ENCODE results near the gene MCM8. TPM values are rescaled to one million over a fixed set of nuclear protein-coding genes. Genes with fewer than 3 reads are reported as not detected.

The MCM8 gene
- 1 to 10 TPM; 6.1 to 8.9 (median 6.4) TPM for total RNA-seq
- 1 to 10 TPM; 2.0 to 2.7 TPM for polyA plus RNA-seq
- long read RNA-seq, donor 1, partial matches to known transcripts, result 1 of 1 reads
- long read RNA-seq, donor 1, other reads (novel, unspliced or antisense), result 0 of 1 reads
- long read RNA-seq, donor 2, full-length matches to known transcripts, result 1 of 4 reads
- long read RNA-seq, donor 2, partial matches to known transcripts, result 2 of 4 reads
- long read RNA-seq, donor 2, other reads (novel, unspliced or antisense), result 1 of 4 reads
- long read RNA-seq, donor 3, full-length matches to known transcripts, result 1 of 3 reads
- long read RNA-seq, donor 3, partial matches to known transcripts, result 0 of 3 reads
- long read RNA-seq, donor 3, other reads (novel, unspliced or antisense), result 2 of 3 reads

GRCh38 chr20:5950271-5951031, at the start of gene MCM8, which contains the start of gene TRMT6:
MCM8 (plus strand) TSS chr20:5950652; CDS start chr20:5952016, 1,364 bp downstream.
TRMT6 (minus strand) TSS chr20:5950533; CDS start chr20:5950405, 128 bp downstream.
- intact Hi-C loops (cut with DNase I), result loop anchor here in 6 of 10 donors (2.0 to 10.0 kb wide), 6 partner anchors 122 to 396 kb away; no protein-coding TSS in a partner anchor
- Histone ChIP-seq H3K27me3 (no peaks in the 10 kb centered on the region), H3K27ac (peak within 1 kb of the TSS in 9 of 10 donors; percentile 59 to 87 (median 77)), H3K4me3 (peak within 1 kb of the TSS; percentile 69 to 98 (median 84)), H3K36me3 (peaks cover 0 to 62% (median 22%) of the 10 kb centered on the region in 9 donors), H3K4me1 (peaks cover 0 to 37% (median 19%) of the 10 kb centered on the region in 9 donors), H3K9me3 (no peaks in the 10 kb centered on the region)
- ATAC-seq (peak; percentile 100), DNase-seq (peak; percentile 95)
- WGBS, 2 donors, result 1% methylated on average over 61 of the region's 61 CpGs
- TF ChIP-seq CTCF (IDR thresholded peaks at IDR 0.05), result peak in 1 of 9 donors; percentile 8

GRCh38 chr20:5900908-5901307, 49.5 kb upstream of the MCM8 start:
- DNase-seq (no peak), ATAC-seq (no peak)
- H3K4me1 ChIP-seq, result no peaks in the 10 kb centered on the region
- H3K4me3 ChIP-seq, result no peak overlapping the region
- no peaks in the 10 kb centered on the region for H3K36me3 ChIP-seq
- TF ChIP-seq CTCF (IDR thresholded peaks at IDR 0.05), result no peak
- no peaks in the 10 kb centered on the region for H3K9me3 ChIP-seq
- intact Hi-C loops (cut with DNase I), result no loop called here
- no peak overlapping the region for H3K27ac ChIP-seq
- 70 to 79% methylated on average over 1 of the region's 1 CpG for WGBS, 2 donors
- peaks cover 0 to 6% (median 0%) of the 10 kb centered on the region in 7 donors for H3K27me3 ChIP-seq

GRCh38 chr20:5908981-5909380, 41.5 kb upstream of the MCM8 start:
- WGBS, 2 donors, result 66% methylated on average over 2 of the region's 2 CpGs

More at GRCh38 chr20:5908981-5909380, 41.5 kb upstream of the MCM8 start:
- H3K36me3 ChIP-seq, result no peaks in the 10 kb centered on the region
- H3K27me3 ChIP-seq, result peaks cover 0 to 57% (median 40%) of the 10 kb centered on the region in 7 donors
- no peak for ATAC-seq
- no peak overlapping the region for H3K27ac ChIP-seq
- H3K9me3 ChIP-seq, result no peaks in the 10 kb centered on the region
- DNase-seq, result no peak
- H3K4me1 ChIP-seq, result peaks cover 0 to 13% (median 6%) of the 10 kb centered on the region in 9 donors
- H3K4me3 ChIP-seq, result no peak overlapping the region
- intact Hi-C loops (cut with DNase I), result no loop called here
- TF ChIP-seq CTCF (IDR thresholded peaks at IDR 0.05), result no peak

Measured in heart right ventricle (tissue), 16 donors.